ENCODE measurements around the gene CREB3L2.

GRCh38 chr7:137928626-137929025, 73.3 kb downstream of the CREB3L2 start:
- TF ChIP-seq CTCF (conservative IDR thresholded peaks at IDR 0.05 in 1 of 2, IDR thresholded peaks at IDR 0.05 in 1 of 2; ENCODE audit: low read depth in 1 of 2, low read length in 2 of 2) (no peak), EZH2 (IDR thresholded peaks at IDR 0.05; ENCODE audit: low read length, missing control alignments) (no peak)

Data from fibroblast of lung (primary cell).